ENCODE results near the gene INHA. TPM values are rescaled to one million over a fixed set of nuclear protein-coding genes. Genes with fewer than 3 reads are reported as not detected.

The INHA gene
- total and polyA plus RNA-seq, 4 donors, result 0.03 to 0.15 (median 0.11) TPM

- whole genome bisulfite sequencing, result 94% methylated on average over 15 of the region's 15 CpGs
- Histone ChIP-seq H3K9me3 (ENCODE audit: control insufficient read depth in 4 of 4, low read length in 3 of 4) (no peaks in the 10 kb centered on the region), H3K36me3 (ENCODE audit: control insufficient read depth in 4 of 4, insufficient read depth in 3 of 4, low read depth in 1 of 4, low read length in 3 of 4) (peaks cover 9 to 41% (median 11%) of the 10 kb centered on the region in 4 donors), H3K4me3 (ENCODE audit: low read depth in 1 of 3, low read length in 3 of 3) (no peak overlapping the region), H3K9ac (ENCODE audit: low read depth in 1 of 2, low read length in 2 of 2) (no peak overlapping the region), H3K4me1 (ENCODE audit: control insufficient read depth in 4 of 4, insufficient read depth in 4 of 4, low read length in 3 of 4) (no peaks in the 10 kb centered on the region), H3K27ac (ENCODE audit: low read depth in 1 of 2, low read length in 2 of 2) (no peak overlapping the region), H3K27me3 (ENCODE audit: control insufficient read depth in 4 of 4, insufficient read depth in 4 of 4, low read length in 3 of 4) (no peaks in the 10 kb centered on the region)
- no peak for TF ChIP-seq ZBTB33 (IDR thresholded peaks at IDR 0.05)
- no peak for TF ChIP-seq RAD21 (IDR thresholded peaks at IDR 0.05)
- TF ChIP-seq GABPA (IDR thresholded peaks at IDR 0.05 in 1 of 2, conservative IDR thresholded peaks at IDR 0.05 in 1 of 2), result no peak
- no peak for TF ChIP-seq RXRA (IDR thresholded peaks at IDR 0.05)
- no peak for TF ChIP-seq FOXA2 (IDR thresholded peaks at IDR 0.05)
- TF ChIP-seq MAX (IDR thresholded peaks at IDR 0.05), result no peak
- TF ChIP-seq EGR1 (IDR thresholded peaks at IDR 0.05; ENCODE audit: low read depth in 2 of 2), result no peak
- no peak for TF ChIP-seq CTCF (IDR thresholded peaks at IDR 0.05; ENCODE audit: low read depth, low read length, missing input control)
- TF ChIP-seq TAF1 (conservative IDR thresholded peaks at IDR 0.05), result no peak
- no peak for TF ChIP-seq REST (IDR thresholded peaks at IDR 0.05)
- TF ChIP-seq SP1 (IDR thresholded peaks at IDR 0.05), result no peak
- no peak for TF ChIP-seq ATF3 (IDR thresholded peaks at IDR 0.05)
- no peak for TF ChIP-seq NR2F2 (IDR thresholded peaks at IDR 0.05)
- no peak for TF ChIP-seq FOXA1 (IDR thresholded peaks at IDR 0.05)
- no peak for TF ChIP-seq HNF4A (conservative IDR thresholded peaks at IDR 0.05)
- no peak for TF ChIP-seq YY1 (IDR thresholded peaks at IDR 0.05)
- TF ChIP-seq HNF4G (IDR thresholded peaks at IDR 0.05), result no peak
- DNase-seq (ENCODE audit: low spot score), result no peak
Measured at GRCh38 chr2:219607931-219608330, 35.8 kb downstream of the INHA start.
